ENCODE measurements around the gene EPAS1. TPM values are rescaled to one million over a fixed set of nuclear protein-coding genes. Genes with fewer than 3 reads are reported as not detected.

Gene EPAS1
- total and polyA plus RNA-seq, 9 of the 15 experiments (the other 6 are each of a cell fraction or from before 2014, with no cell fraction given): 0.25 to 11.2 (median 4.1) TPM

- TF ChIP-seq, protein P1, sequence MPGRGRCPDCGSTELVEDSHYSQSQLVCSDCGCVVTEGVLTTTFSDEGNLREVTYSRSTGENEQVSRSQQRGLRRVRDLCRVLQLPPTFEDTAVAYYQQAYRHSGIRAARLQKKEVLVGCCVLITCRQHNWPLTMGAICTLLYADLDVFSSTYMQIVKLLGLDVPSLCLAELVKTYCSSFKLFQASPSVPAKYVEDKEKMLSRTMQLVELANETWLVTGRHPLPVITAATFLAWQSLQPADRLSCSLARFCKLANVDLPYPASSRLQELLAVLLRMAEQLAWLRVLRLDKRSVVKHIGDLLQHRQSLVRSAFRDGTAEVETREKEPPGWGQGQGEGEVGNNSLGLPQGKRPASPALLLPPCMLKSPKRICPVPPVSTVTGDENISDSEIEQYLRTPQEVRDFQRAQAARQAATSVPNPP (IDR thresholded peaks at IDR 0.05; ENCODE audit: borderline replicate concordance, insufficient read depth, insufficient read length): no peak
- TF ChIP-seq NEUROD1 (IDR thresholded peaks at IDR 0.05; ENCODE audit: borderline replicate concordance, low read depth, low read length, partially characterized antibody) (peak; percentile 48), CSDE1 (IDR thresholded peaks at IDR 0.05) (no peak)
Measured at GRCh38 chr2:46326231-46326980, 29.2 kb downstream of the EPAS1 start (continued).

DNA sequence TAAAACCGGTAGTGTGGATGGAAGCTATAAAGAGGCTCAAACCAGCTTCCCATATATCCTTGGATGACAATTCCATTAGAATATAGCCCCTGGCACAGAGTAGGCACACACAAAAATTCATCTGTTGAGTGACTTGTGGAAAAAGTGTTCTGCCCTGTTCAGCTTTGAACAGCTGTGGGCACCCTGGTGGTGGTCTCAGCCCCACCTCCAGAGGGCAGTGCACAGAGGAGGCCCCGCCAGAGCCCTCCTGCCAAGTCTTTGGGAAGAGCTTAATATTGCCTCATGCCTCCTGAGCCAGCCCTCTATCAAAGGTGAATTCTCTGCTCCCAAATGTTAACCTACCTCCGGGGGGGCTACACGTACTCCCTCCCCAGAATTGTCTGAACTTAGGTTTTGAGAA is 30.4 kb downstream of the EPAS1 start:
- Histone ChIP-seq H3K4me3 (no peak overlapping the region), H3K4me2 (ENCODE audit: insufficient read depth, low read length) (no peak overlapping the region), H3K36me3 (ENCODE audit: control insufficient read depth, insufficient read depth, low read length) (no peaks in the 10 kb centered on the region), H3K79me2 (ENCODE audit: control insufficient read depth, insufficient read depth, low read length) (no peaks in the 10 kb centered on the region), H3K9ac (ENCODE audit: insufficient read depth in 1 of 2, low read depth in 2 of 2, low read length in 2 of 2) (no peak overlapping the region), H3K9me3 (replicated peaks; ENCODE audit: control insufficient read depth, insufficient read depth, low read depth, low read length) (no peaks in the 10 kb centered on the region), H3K9me1 (ENCODE audit: control insufficient read depth, insufficient read depth, low read length) (no peaks in the 10 kb centered on the region), H3K27me3 (ENCODE audit: control insufficient read depth in 2 of 2, insufficient read depth in 2 of 2, low read length in 2 of 2) (no peaks in the 10 kb centered on the region), H3K4me1 (replicated peaks in 1 of 2; ENCODE audit: control insufficient read depth in 2 of 2, insufficient read depth in 2 of 2, low read length in 2 of 2) (peaks cover 14 to 53% of the 10 kb centered on the region in 2 experiments), H2AFZ (ENCODE audit: low read depth, low read length) (no peak overlapping the region), H4K20me1 (replicated peaks; ENCODE audit: control insufficient read depth, insufficient read depth, low read length) (no peaks in the 10 kb centered on the region), H3K27ac (ENCODE audit: extremely low read depth, low read depth, low read length) (no peak overlapping the region)
- WGBS (ENCODE audit: insufficient coverage, low coverage, missing lambda C conversion rate): 88% methylated on average over 4 of the region's 4 CpGs
- no TSS peak for BruUV-seq (replicated peaks)
- in situ Hi-C loops (cut with MboI) (no loop called here), intact Hi-C loops (cut with micrococcal nuclease) (no loop called here)
- ATAC-seq: peak; percentile 42; the same call in 2 of the 3 replicates
- no peak for FAIRE-seq
- ChIA-PET CTCF (ENCODE audit: low intra/inter-chr PET ratio) (interaction anchor here (0.6 kb wide), 1 partner anchor 21 kb away, joined by 3 read pairs; no protein-coding TSS in a partner anchor), POLR2A (interaction anchor here (0.5 to 1.6 kb wide), 5 partner anchors 8 to 35 kb away, joined by 3 to 5 read pairs (median 4); no protein-coding TSS in a partner anchor)
- peak in 3 of 4 experiments; percentile 36 to 43 (median 40) for DNase-seq (ENCODE audit: extremely low read depth in 1 of 4, low spot score in 3 of 4)
- TF ChIP-seq DACH1 (IDR thresholded peaks at IDR 0.05; ENCODE audit: partially characterized antibody): peak; percentile 12
- no peak for TF ChIP-seq RCOR1 (IDR thresholded peaks at IDR 0.05; ENCODE audit: borderline replicate concordance in 1 of 2, low read depth in 2 of 2, low read length in 2 of 2)
- TF ChIP-seq SMARCE1 (IDR thresholded peaks at IDR 0.05): no peak
- TF ChIP-seq, protein P2, sequence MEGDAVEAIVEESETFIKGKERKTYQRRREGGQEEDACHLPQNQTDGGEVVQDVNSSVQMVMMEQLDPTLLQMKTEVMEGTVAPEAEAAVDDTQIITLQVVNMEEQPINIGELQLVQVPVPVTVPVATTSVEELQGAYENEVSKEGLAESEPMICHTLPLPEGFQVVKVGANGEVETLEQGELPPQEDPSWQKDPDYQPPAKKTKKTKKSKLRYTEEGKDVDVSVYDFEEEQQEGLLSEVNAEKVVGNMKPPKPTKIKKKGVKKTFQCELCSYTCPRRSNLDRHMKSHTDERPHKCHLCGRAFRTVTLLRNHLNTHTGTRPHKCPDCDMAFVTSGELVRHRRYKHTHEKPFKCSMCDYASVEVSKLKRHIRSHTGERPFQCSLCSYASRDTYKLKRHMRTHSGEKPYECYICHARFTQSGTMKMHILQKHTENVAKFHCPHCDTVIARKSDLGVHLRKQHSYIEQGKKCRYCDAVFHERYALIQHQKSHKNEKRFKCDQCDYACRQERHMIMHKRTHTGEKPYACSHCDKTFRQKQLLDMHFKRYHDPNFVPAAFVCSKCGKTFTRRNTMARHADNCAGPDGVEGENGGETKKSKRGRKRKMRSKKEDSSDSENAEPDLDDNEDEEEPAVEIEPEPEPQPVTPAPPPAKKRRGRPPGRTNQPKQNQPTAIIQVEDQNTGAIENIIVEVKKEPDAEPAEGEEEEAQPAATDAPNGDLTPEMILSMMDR (IDR thresholded peaks at IDR 0.05 in 2 of 3, conservative IDR thresholded peaks at IDR 0.05 in 1 of 3; ENCODE audit: insufficient read depth in 2 of 3, low read depth in 1 of 3, low read length in 3 of 3): peak; percentile 45 to 53 (median 50); a peak in 5 of 6 replicates
- TF ChIP-seq CXXC5 (CRISPR knock-in tag; IDR thresholded peaks at IDR 0.05): peak; percentile 29
- TF ChIP-seq TFAP4 (CRISPR knock-in tag; IDR thresholded peaks at IDR 0.05; ENCODE audit: borderline replicate concordance): peak; percentile 50; the same call in 1 of the 2 replicates
